Measurements from ENCODE around the gene SWT1. TPM values are rescaled to one million over a fixed set of nuclear protein-coding genes. Genes with fewer than 3 reads are reported as not detected.

The SWT1 gene, protein sequence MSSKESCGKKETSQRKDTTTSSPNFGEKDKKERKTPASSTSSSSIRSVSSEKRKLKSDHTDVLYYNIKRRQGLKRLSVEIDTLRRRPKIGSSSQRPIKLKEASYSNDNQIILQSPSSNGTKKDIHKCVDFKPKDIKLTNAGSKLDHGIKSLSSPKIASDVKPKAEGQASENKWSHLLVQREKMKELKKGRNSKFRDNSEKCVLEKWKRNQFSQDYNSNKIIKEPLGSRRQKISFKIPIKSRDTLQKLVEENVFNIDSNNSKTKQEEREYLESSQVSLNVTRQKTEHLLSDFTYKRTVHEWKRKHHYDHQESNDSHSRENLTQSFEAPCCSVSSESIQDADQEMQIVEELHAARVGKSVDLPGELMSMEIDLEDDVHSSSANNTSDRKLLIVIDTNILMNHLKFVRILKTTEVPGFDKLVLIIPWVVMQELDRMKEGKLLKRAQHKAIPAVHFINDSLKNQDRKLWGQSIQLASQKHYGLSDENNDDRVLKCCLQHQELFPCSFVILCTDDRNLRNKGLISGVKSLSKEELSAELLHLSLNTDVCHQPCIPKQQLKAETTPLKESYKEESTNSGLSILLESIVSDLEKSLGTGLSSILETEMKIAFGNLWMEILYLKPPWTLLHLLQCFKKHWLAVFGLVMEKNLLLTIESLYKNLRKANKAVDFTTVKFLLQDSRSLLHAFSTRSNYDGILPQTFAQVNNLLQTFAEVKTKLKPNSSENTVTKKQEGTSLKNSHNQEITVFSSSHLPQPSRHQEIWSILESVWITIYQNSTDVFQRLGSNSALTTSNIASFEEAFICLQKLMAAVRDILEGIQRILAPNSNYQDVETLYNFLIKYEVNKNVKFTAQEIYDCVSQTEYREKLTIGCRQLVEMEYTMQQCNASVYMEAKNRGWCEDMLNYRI
- 4.9 and 5.5 TPM in 2 replicates for total RNA-seq

DNA sequence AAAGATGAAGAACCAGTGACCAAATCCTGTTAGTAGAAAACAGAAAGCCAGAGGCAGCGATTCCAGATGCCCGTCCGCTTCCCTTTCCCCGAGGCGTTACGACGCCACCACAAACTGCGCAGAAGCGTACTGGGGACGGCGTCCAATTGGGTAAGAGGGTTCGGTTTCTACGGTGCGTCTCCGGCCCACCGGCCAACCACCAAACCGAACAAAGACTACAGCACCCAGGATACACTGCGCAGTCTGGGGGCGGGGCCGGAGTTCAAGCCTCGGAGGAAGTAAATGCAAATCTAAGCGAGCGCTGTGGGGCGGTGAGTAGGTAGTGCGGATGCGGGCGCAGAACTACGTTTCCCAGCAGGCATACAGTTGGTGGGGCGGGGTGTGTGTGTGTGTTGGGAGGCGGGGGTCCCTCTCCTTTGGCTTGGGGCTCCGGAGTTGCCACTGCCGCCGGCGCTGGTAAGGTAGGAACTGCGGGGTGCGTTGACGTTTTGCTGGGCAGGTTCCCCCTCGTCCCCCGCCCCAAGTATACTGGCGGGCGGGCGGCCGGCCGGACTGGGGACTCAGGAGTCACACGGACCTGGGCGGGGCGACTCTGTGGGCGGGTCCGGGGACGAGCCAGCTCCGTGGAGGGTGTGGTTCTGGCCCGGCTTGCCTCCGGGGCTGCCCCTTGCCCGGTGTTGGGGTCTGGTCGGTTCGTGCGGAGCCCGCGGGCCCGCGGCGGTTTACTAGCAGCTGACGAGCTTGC, at the start of gene SWT1, which contains the start of gene TRMT1L:
TSS of gene SWT1 (plus strand) at position 314 of the 745 bp plus-strand sequence. CDS start 3,675 bp downstream, outside the sequence.
TSS of gene TRMT1L (minus strand) at position 100 of the 745 bp plus-strand sequence. CDS start 241 bp downstream, outside the sequence.
- peak within 1 kb of the TSS; percentile 99 for H3K4me3 Mint-ChIP-seq
- H3K27ac Mint-ChIP-seq = peak within 1 kb of the TSS; percentile 100
- DNase-seq = peak; percentile 97
- H3K36me3 Mint-ChIP-seq (ENCODE audit: low read depth) = peaks cover 32% of the 10 kb centered on the region
- no peaks in the 10 kb centered on the region for H3K9me3 Mint-ChIP-seq
- peak; percentile 85 for ATAC-seq (ENCODE audit: low read depth)
- intact Hi-C loops (cut with micrococcal nuclease) = loop anchor here (1.0 to 10.0 kb wide), 12 partner anchors 13 to 1218 kb away; partner anchors contain the start of genes IVNS1ABP, NIBAN1, ODR4 and RNF2
- H3K4me1 Mint-ChIP-seq = peaks cover 50% of the 10 kb centered on the region
- ChIA-PET CTCF (interaction anchor here (0.9 to 5.4 kb wide), 2 partner anchors 12 to 514 kb away, joined by 4 to 42 read pairs; no protein-coding TSS in a partner anchor), POLR2A (interaction anchor here (0.6 to 3.7 kb wide), 16 partner anchors 13 to 1218 kb away, joined by 3 to 40 read pairs (median 7); partner anchors contain the start of genes EDEM3, IVNS1ABP, NIBAN1 and ODR4)
- TF ChIP-seq, protein P1, sequence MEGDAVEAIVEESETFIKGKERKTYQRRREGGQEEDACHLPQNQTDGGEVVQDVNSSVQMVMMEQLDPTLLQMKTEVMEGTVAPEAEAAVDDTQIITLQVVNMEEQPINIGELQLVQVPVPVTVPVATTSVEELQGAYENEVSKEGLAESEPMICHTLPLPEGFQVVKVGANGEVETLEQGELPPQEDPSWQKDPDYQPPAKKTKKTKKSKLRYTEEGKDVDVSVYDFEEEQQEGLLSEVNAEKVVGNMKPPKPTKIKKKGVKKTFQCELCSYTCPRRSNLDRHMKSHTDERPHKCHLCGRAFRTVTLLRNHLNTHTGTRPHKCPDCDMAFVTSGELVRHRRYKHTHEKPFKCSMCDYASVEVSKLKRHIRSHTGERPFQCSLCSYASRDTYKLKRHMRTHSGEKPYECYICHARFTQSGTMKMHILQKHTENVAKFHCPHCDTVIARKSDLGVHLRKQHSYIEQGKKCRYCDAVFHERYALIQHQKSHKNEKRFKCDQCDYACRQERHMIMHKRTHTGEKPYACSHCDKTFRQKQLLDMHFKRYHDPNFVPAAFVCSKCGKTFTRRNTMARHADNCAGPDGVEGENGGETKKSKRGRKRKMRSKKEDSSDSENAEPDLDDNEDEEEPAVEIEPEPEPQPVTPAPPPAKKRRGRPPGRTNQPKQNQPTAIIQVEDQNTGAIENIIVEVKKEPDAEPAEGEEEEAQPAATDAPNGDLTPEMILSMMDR (IDR thresholded peaks at IDR 0.05) = no peak
- H3K27me3 Mint-ChIP-seq = no peaks in the 10 kb centered on the region

DNA sequence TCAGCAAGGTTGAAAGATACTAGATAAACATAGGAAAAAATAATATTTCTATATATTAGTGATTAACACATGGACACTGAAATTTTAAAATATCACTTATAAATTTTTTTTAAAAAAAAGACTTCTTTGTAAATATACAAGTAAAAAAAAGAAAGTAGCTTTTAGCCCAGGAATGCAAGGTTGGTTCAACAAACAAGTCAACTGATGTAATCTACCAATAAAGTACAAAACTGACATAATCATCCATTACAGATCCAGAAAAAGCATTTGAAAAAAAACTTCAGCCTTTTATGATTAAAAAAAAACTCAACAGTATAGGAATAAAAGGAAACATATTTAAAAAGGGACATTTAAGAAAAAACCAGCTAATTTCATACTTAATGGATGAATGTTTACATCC, 48.6 kb upstream of the SWT1 start:
- no peak for DNase-seq
- no peak overlapping the region for H3K27ac Mint-ChIP-seq
- ChIA-PET CTCF (no interaction called here), POLR2A (no interaction called here)
- H3K4me3 Mint-ChIP-seq = no peak overlapping the region
- H3K36me3 Mint-ChIP-seq (ENCODE audit: low read depth) = peaks cover 16% of the 10 kb centered on the region
- no peak for ATAC-seq (ENCODE audit: low read depth)
- H3K27me3 Mint-ChIP-seq = no peaks in the 10 kb centered on the region
- intact Hi-C loops (cut with micrococcal nuclease) = no loop called here
- H3K9me3 Mint-ChIP-seq = peaks cover 21% of the 10 kb centered on the region
- H3K4me1 Mint-ChIP-seq = no peaks in the 10 kb centered on the region
- TF ChIP-seq, protein P1 (IDR thresholded peaks at IDR 0.05) = no peak

DNA sequence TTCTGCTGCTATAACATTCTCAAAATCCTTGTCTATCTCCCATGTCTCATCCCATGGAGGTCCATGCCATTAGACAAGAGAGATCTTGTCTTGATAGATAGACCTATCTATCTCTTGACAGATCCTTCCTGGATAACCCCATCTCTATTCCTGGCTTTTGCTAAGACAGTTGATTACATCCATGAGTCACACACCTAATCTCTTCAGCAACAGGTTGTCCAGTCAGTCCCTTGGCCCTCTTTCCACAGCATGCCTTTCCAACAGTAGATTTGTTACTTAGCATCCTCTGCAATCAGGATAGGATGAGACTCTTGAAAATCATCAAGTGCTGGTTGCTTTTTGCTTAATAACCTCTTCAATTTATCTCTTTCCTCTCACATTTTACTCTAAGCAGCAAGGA, 46.8 kb upstream of the SWT1 start:
- POLR2A ChIA-PET = no interaction called here
- peaks cover 21% of the 10 kb centered on the region for H3K9me3 Mint-ChIP-seq
- DNase-seq (no peak), ATAC-seq (ENCODE audit: low read depth) (no peak)
- CTCF ChIA-PET = no interaction called here
- no peak overlapping the region for H3K4me3 Mint-ChIP-seq
- TF ChIP-seq, protein P1 (IDR thresholded peaks at IDR 0.05) = no peak
- H3K4me1 Mint-ChIP-seq = no peaks in the 10 kb centered on the region
- peaks cover 2% of the 10 kb centered on the region for H3K36me3 Mint-ChIP-seq (ENCODE audit: low read depth)
- intact Hi-C loops (cut with micrococcal nuclease) = no loop called here
- H3K27ac Mint-ChIP-seq = no peak overlapping the region
- H3K27me3 Mint-ChIP-seq = no peaks in the 10 kb centered on the region

DNA sequence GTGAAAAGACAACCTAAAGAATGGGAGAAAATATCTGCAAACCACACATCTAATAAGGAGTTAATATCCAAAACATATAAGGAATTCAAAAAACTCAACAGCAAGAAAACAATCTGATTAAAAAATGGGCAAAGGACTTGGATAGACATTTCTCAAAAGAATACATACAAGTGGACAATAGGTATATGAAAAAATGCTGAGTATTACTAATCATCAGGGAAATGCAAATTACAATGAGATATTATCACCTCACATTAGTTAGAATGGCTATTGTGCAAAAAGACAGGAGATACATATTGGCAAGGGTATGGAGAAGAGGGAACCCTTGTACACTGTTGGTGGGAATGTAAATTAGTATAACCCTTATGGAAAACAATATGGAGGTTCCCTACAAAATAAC, 45.1 kb upstream of the SWT1 start:
- ATAC-seq (ENCODE audit: low read depth) (no peak), DNase-seq (no peak)
- ChIA-PET CTCF (no interaction called here), POLR2A (no interaction called here)
- Mint-ChIP-seq H3K4me3 (no peak overlapping the region), H3K36me3 (ENCODE audit: low read depth) (peaks cover 2% of the 10 kb centered on the region), H3K27ac (no peak overlapping the region), H3K27me3 (no peaks in the 10 kb centered on the region), H3K9me3 (peaks cover 21% of the 10 kb centered on the region), H3K4me1 (no peaks in the 10 kb centered on the region)
- TF ChIP-seq, protein P1 (IDR thresholded peaks at IDR 0.05) = no peak
- intact Hi-C loops (cut with micrococcal nuclease) = no loop called here

Data from activated B cell treated with CpG ODN at 0.5 μM for 24 hours (primary cell).